IPS-20b (cell line): ENCODE measurements around the gene EGR1.

Source experiments
- H3K27ac ChIP-seq: one replicate; pipeline ENCODE4 v1.5.1; 2013; ENCODE audit warnings: low read length
- H3K27me3 ChIP-seq: 2 replicates; pipeline ENCODE4 v1.6.1; 2013; ENCODE audit warnings: mild to moderate bottlenecking, low read length, inconsistent platforms; ENCODE audit not compliant: insufficient read depth
- H3K36me3 ChIP-seq: 2 replicates; pipeline ENCODE4 v1.6.1; 2013; ENCODE audit warnings: low read depth, mild to moderate bottlenecking, inconsistent platforms, low read length, moderate library complexity; ENCODE audit not compliant: insufficient read depth
- H3K4me1 ChIP-seq: 2 replicates; pipeline ENCODE4 v1.6.1; 2013; ENCODE audit warnings: mild to moderate bottlenecking, control low read depth, inconsistent platforms, low read length, moderate library complexity; ENCODE audit not compliant: insufficient read depth
- H3K4me3 ChIP-seq: 2 replicates; pipeline ENCODE4 v1.5.1; 2013; ENCODE audit warnings: mild to moderate bottlenecking, low read length, inconsistent platforms
- H3K9ac ChIP-seq: 2 replicates; pipeline ENCODE4 v1.6.1; 2013; ENCODE audit warnings: low read depth, mild to moderate bottlenecking, inconsistent platforms, low read length, moderate library complexity
- H3K9me3 ChIP-seq: 2 replicates; pipeline ENCODE4 v1.6.1; 2013; ENCODE audit warnings: mild to moderate bottlenecking, low read depth, low read length, inconsistent platforms; ENCODE audit not compliant: insufficient read depth

The EGR1 gene

GRCh38 chr5:138476918-138477317, 11.6 kb downstream of the EGR1 start:
- H3K27me3 ChIP-seq: no peaks in the 10 kb centered on the region

GRCh38 chr5:138482638-138483037, 17.4 kb downstream of the EGR1 start:
- Histone ChIP-seq H3K27ac (no peak overlapping the region), H3K27me3 (no peaks in the 10 kb centered on the region), H3K9ac (no peak overlapping the region), H3K4me3 (no peak overlapping the region), H3K4me1 (peaks cover 6% of the 10 kb centered on the region; the same call in 1 of the 2 replicates), H3K9me3 (no peaks in the 10 kb centered on the region), H3K36me3 (no peaks in the 10 kb centered on the region)

More at GRCh38 chr5:138476918-138477317, 11.6 kb downstream of the EGR1 start:
- no peak overlapping the region for H3K27ac ChIP-seq
- H3K9me3 ChIP-seq: no peaks in the 10 kb centered on the region
- H3K9ac ChIP-seq: no peak overlapping the region
- H3K4me1 ChIP-seq: no peaks in the 10 kb centered on the region; the same call in 1 of the 2 replicates
- no peak overlapping the region for H3K4me3 ChIP-seq
- H3K36me3 ChIP-seq: no peaks in the 10 kb centered on the region

- Histone ChIP-seq H3K36me3 (no peaks in the 10 kb centered on the region), H3K27ac (no peak overlapping the region), H3K4me1 (peaks cover 18% of the 10 kb centered on the region; the same call in 1 of the 2 replicates), H3K9me3 (no peaks in the 10 kb centered on the region), H3K9ac (no peak overlapping the region), H3K4me3 (no peak overlapping the region), H3K27me3 (peaks cover 38% of the 10 kb centered on the region)
Measured at GRCh38 chr5:138488481-138488945, 23.2 kb downstream of the EGR1 start.

GRCh38 chr5:138489683-138490061, 24.4 kb downstream of the EGR1 start:
- Histone ChIP-seq H3K27ac (no peak overlapping the region), H3K36me3 (no peaks in the 10 kb centered on the region), H3K9me3 (no peaks in the 10 kb centered on the region), H3K4me3 (no peak overlapping the region), H3K4me1 (peaks cover 18% of the 10 kb centered on the region; the same call in 1 of the 2 replicates), H3K9ac (no peak overlapping the region), H3K27me3 (peaks cover 38% of the 10 kb centered on the region)

GRCh38 chr5:138490648-138491283, 25.5 kb downstream of the EGR1 start:
- Histone ChIP-seq H3K27ac (no peak overlapping the region), H3K4me3 (peak overlapping the region; percentile 67; the same call in 1 of the 2 replicates), H3K9ac (peak overlapping the region; percentile 82; the same call in 1 of the 2 replicates), H3K27me3 (peaks cover 38% of the 10 kb centered on the region), H3K36me3 (no peaks in the 10 kb centered on the region), H3K9me3 (no peaks in the 10 kb centered on the region), H3K4me1 (peaks cover 18% of the 10 kb centered on the region; the same call in 1 of the 2 replicates)

GRCh38 chr5:138491284-138491648, 26.0 kb downstream of the EGR1 start:
- Histone ChIP-seq H3K4me3 (peak overlapping the region; percentile 67), H3K27ac (no peak overlapping the region), H3K4me1 (peaks cover 18% of the 10 kb centered on the region; the same call in 1 of the 2 replicates), H3K36me3 (no peaks in the 10 kb centered on the region), H3K27me3 (peaks cover 38% of the 10 kb centered on the region), H3K9ac (peak overlapping the region; percentile 82; the same call in 1 of the 2 replicates), H3K9me3 (no peaks in the 10 kb centered on the region)

GRCh38 chr5:138491669-138492559, 26.6 kb downstream of the EGR1 start:
- peak overlapping the region; percentile 82 for H3K9ac ChIP-seq
- peaks cover 38% of the 10 kb centered on the region for H3K27me3 ChIP-seq
- H3K4me1 ChIP-seq: peaks cover 14% of the 10 kb centered on the region; the same call in 1 of the 2 replicates
- H3K27ac ChIP-seq: no peak overlapping the region
- peak overlapping the region; percentile 67 for H3K4me3 ChIP-seq
- H3K9me3 ChIP-seq: no peaks in the 10 kb centered on the region
- H3K36me3 ChIP-seq: no peaks in the 10 kb centered on the region

GRCh38 chr5:138492560-138493045, 27.3 kb downstream of the EGR1 start:
- peak overlapping the region; percentile 81; the same call in 1 of the 2 replicates for H3K9ac ChIP-seq
- no peaks in the 10 kb centered on the region for H3K9me3 ChIP-seq
- H3K27ac ChIP-seq: no peak overlapping the region
- H3K4me3 ChIP-seq: peak overlapping the region; percentile 67
- peaks cover 12% of the 10 kb centered on the region; the same call in 1 of the 2 replicates for H3K4me1 ChIP-seq
- peaks cover 38% of the 10 kb centered on the region for H3K27me3 ChIP-seq
- no peaks in the 10 kb centered on the region for H3K36me3 ChIP-seq

GRCh38 chr5:138495351-138495750, 30.1 kb downstream of the EGR1 start:
- H3K9ac ChIP-seq: no peak overlapping the region
- no peaks in the 10 kb centered on the region for H3K9me3 ChIP-seq
- peaks cover 12% of the 10 kb centered on the region; the same call in 1 of the 2 replicates for H3K4me1 ChIP-seq

DNA sequence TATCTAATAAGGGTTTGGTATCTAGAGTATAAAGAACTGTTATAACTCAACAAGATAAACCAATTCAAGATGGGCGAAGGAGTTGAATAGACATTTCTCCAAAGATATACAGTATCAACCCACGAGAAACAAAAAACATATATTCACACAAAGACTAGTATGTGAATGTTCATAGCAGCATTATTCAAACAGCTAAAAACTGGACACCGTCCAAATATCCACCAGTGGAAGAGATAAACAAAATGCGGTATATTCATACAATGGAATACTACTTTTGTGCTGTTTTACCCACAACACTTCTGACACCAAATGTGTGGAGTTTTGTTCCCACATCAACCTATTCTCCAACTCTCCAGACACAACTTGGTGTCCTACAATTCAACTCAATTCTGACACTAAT, 33.1 kb downstream of the EGR1 start:
- H3K9me3 ChIP-seq: no peaks in the 10 kb centered on the region
- H3K4me3 ChIP-seq: no peak overlapping the region
- no peaks in the 10 kb centered on the region for H3K36me3 ChIP-seq
- H3K9ac ChIP-seq: no peak overlapping the region
- no peak overlapping the region for H3K27ac ChIP-seq
- H3K4me1 ChIP-seq: no peaks in the 10 kb centered on the region
- H3K27me3 ChIP-seq: no peaks in the 10 kb centered on the region

More at GRCh38 chr5:138495351-138495750, 30.1 kb downstream of the EGR1 start:
- peaks cover 20% of the 10 kb centered on the region for H3K27me3 ChIP-seq
- H3K27ac ChIP-seq: no peak overlapping the region
- H3K36me3 ChIP-seq: no peaks in the 10 kb centered on the region
- H3K4me3 ChIP-seq: no peak overlapping the region

GRCh38 chr5:138502121-138502520, 36.8 kb downstream of the EGR1 start:
- Histone ChIP-seq H3K36me3 (peaks cover 15% of the 10 kb centered on the region; the same call in 1 of the 2 replicates), H3K4me1 (no peaks in the 10 kb centered on the region), H3K4me3 (no peak overlapping the region), H3K27ac (no peak overlapping the region), H3K27me3 (no peaks in the 10 kb centered on the region), H3K9me3 (no peaks in the 10 kb centered on the region), H3K9ac (no peak overlapping the region)
